ENCODE data around the gene AMBP.

AMBP gene

DNA sequence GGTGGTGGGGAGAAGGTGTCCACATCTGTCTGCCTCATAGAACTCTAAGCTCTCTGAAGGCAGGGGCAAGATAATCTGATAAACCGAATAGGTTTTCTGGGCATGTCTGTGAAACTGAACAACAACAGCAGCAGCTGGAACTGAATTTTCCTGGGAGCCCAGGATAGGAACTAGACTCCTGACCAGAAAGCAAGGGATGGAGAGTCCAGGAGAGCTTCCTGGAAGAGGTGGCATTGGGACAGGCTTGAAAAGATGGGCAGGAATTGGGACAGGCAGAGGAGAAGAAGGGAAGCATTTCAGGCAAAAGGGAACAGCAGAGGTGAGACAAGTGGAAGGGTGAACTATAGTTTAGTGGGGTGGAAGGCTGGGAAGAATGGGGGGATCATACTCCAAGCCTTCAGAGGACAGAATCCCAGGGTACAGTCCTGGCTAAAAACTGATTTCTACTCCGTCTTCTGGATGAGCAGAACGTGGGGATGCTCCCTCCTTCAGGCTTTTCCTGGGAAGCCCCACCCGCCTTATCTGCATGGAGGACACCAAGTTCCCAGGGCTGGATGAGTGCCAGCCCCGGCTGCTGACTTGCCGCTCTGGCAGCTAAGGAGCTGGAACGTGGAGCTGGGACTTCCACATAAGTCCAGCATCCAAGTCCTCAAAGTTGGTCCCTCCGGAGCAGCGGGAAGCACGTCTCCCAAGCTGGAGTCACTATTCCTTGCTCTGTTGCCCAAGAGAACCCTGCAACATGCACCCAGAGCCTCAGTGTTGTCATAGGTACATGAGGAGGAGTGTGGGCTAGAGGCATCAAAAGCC lies 34.9 kb upstream of the AMBP start:
- no peak for DNase-seq

GRCh38 chr9:114112325-114112724 lies 34.2 kb upstream of the AMBP start:
- no peak for DNase-seq

DNA sequence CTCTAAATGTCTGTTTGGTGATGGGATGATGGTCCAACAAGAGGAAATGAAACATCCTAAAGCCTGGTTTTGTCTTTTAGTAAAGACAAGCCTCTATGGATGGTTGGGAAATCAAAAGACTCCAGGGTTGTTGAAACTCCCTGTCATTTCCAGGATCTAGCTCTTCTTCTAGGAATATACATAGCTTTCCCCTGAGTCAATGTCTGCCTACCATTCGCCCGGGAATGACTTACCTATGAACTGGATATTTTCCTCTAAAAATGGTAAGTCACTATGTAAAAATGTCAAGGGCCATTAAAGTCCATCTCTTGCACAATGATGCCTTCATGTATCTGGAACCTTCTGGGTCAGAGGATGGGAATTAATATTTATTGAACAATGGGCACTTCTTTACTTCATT lies 32.1 kb upstream of the AMBP start:
- DNase-seq, result no peak

DNA sequence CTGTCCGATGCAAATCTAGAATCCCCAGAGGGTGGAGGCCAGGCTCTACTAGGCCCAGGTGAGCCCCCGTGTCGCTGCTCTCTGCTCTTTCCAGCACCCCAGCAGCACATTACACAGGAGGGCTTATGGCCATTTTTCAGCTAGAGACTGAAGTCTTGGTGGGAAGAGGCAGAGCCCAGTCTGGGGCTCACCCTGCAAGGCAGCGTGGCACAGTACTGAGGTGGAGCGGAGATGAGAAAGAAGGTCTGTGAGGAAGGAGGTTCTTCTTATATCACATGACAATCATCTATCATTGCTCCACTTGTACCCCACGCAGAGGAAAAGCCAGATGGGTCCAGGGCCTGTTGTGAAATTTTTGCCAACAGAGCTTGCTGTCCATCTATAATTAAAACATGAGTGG lies 31.0 kb upstream of the AMBP start:
- no peak for DNase-seq

DNA sequence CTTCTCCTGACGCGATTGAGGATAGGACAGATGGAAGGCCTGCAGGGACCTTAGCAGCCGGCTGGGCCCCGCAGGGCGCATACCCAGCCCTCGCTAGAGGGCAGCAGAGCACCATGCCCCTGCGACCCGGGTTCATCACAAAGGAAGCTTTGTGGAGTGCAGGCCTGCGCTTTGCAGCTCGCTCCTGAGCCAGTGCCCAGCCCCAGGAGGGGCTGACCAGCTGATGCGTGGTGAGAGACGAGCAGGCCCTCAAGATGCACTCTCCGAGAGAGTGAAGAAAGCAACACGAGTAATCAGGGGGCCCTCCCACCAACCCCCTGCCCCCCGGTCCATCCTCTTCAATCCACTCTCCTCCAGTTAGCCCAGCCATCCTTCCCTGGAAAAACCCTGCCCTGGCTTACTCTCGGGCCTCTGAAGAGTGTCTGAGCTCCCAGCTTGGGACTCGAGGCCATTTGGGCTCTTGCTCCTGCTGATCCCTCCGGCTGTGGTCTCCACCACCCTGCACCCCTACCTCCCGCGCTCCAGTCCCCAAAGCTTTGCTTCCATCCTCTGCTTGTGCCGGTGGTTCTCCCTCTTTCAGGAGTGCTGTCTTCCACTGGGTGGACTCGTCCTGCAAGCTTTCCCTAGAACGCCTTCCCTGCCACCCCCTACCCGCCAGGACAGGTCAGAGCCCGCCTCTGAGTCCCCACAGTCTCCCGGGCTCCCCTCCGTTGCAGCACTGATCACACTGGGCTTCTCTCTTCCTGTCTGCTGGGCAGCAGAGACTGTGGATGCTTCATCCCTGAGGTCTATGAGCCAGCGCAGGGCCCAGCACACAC lies 30.1 kb upstream of the AMBP start:
- DNase-seq, result peak; percentile 78

- no peak for DNase-seq
Observed at GRCh38 chr9:114107286-114108001, 29.3 kb upstream of the AMBP start.

GRCh38 chr9:114105236-114105635 lies 27.1 kb upstream of the AMBP start:
- DNase-seq, result no peak

GRCh38 chr9:114102484-114102883 lies 24.4 kb upstream of the AMBP start:
- no peak for DNase-seq

DNA sequence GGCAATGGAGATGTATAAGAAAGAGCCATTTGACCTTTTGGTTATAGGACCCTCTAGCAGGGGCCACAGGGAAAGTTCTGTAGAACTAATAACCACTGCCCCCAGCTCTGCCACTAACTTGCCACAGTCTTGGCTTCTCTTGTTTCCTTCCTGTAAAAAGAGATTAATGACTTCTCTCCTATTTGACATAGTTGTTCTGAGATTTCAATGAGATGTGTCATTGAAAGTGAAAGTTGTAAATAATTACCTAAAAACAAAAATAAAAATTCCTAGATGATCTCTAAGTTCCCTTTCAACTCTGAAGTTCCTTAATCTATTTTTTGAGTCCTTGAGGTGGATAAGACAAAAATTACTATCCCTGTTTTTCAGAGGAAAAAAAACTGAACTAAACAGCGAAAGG lies 22.4 kb upstream of the AMBP start:
- DNase-seq, result no peak

DNA sequence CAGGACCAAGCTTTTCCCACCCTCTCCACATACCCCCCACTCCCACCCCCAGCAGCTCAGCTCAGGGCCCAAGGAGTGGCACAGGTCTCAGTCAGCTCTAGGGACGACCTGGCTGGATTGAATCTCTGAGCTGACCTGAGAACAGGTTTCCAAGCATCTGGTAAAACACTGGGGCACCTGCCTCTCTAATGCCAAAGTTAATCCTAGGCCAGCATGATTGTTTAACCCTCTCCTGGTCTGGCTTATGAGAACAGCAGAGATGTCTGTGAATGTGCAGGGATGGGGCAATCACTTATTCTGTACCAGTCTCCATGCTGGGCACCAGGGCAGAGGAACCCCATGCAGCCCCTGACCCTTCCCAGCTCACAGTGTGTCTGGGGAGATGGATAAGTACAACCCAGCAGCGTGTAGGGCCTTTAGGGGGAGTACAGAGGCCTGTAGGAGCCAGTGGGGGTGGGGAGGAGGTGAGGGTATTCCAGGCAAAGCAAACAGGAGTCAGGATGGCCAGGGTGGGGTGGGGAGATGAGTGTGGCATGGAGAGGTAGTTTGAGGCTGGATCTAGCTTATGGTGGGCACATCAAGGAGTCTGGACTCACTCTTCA lies 21.7 kb upstream of the AMBP start:
- peak; percentile 89 for DNase-seq

- peak; percentile 97 for DNase-seq
Observed at GRCh38 chr9:114098936-114099668, 21.0 kb upstream of the AMBP start, which contains the start of gene KIF12. Gene KIF12 (minus strand): TSS chr9:114099292. CDS start chr9:114099276, 16 bp downstream.

DNA sequence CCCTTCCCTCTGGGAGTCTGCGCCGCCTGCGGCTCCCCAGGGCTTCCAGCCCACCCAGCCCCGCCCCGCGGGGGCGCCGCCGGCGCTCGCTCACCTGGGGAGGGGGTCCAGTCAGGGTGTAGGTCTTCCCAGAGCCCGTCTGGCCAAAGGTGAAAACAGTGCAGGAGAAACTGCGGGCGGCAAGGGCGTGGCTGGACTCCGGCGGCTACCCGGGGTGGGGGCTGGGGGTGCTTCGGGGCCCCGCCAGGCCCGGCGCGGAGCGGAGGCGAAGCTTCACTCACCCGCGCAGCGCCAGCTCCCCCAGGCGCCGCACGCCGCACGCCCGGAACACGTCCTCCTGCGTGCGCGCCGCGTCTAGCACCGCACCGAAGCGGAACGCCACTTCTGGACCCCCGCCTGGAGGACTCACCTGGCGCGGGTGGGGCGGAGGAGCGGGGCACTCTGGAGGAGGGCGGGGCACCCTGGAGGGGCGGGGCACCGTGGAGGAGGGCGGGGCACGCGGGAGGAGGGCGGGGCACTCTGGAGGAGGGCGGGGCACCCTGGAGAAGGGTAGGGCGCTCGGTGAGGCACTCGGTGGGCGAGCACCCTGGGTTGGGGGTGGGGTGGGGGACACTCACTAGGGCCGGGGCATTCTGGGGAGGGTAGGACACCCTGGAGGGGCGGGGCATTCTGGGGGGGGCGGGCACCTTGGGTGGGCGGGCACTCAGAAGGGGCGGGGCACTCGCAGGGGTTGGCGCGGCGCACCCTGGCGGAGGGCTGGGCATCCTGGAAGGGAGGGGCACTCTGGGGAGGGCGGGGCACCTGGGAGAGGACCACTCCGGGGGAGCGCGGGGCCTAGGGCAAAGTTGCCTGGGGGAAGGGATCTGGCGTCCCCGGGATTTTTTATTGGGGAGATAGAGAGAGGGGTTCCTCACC lies 20.2 kb upstream of the AMBP start:
- peak; percentile 91 for DNase-seq

DNA sequence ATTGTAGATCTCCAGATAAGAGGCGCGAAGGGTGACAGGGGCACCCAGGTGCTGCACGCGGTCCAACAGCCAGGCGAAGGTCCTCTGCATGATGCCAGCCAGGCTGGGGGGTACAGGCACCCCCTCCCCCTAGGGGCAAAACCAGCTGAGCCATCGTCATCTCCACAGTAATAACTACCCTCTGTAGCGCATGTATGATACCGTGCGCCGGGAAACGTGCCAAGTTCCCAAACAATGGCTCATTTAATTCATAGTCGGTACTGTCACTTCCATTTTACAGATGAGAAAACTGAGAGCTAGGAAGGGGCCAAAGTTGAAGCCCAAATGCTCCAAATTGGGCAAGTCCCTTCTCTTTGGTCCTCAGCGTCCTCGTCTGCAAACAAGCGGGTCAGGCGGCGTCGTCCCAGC lies 19.5 kb upstream of the AMBP start:
- DNase-seq, result peak; percentile 58

- no peak for DNase-seq
Observed at GRCh38 chr9:114096866-114097612, 18.9 kb upstream of the AMBP start.

DNA sequence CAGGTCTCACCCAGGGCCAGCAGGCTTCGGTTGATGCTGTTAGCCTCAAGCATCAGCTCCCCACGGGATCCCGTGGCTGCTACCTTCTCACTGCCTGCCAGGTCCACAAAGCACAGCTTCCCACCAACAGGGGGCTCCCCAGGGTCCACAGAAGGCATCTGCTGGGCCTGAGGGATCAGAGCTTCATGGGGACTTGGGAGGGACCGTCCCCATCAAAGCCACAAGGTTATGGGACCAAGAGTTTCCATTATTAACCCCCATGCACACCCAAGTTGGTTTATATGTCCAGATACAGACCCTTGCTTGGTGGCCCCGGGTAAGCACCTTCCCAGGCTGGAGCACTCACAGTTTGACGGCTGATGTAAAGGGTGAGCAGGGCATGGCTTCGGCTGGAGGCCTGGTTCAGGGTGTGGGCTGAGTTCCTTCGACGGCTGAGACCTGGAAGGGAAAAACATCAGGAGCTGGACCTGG lies 18.0 kb upstream of the AMBP start:
- no peak for DNase-seq

DNA sequence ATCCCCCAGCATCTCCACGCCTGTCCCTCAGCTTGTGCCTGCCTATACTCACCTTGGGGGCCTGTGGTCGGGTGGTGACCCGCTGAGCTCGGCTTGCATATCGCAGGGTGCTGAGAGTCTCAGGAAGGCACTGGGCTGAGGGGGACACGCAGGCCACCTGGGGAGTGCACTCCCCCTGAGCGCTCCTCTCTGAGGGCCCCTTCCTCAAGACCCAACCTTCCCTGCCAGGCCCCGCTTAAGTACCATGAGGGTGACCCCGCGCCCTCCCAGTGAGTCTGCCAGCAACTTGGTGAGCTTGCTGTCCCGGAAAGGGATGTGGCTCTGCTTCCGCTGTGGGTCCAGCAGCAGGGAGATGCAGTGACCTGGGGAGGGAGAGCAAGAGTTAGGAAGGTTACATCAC lies 16.9 kb upstream of the AMBP start:
- no peak for DNase-seq

- no peak for DNase-seq
Observed at GRCh38 chr9:114093761-114094505, 15.8 kb upstream of the AMBP start.

DNA sequence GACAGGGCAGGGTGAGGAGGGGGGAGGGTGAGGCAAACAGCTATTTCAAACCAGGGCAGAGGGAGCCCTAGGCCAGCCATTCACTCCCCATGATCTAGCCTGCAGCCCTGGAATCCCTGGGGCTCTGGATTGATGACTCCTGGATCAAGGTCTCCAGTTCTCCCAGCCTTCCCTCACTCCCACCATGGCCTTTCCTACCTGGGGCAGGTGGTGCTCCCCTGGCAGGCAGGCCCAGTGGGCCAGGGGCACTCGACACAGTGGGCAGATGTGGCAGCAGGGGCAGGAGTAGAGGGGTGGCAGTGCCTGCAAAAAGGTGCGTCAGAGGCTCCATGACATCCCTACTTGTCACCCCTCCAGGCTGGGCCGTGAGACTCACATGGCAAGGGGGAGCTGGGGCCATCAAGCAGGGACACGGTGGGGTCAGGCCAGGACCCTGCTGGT lies 15.0 kb upstream of the AMBP start:
- no peak for DNase-seq

GRCh38 chr9:114092336-114092735 lies 14.2 kb upstream of the AMBP start:
- no peak for DNase-seq

All from NCI-H2171 treated with DMSO at 0.1 percent for 48 hours (cell line).